ENCODE data around the gene TUSC1.

DNA sequence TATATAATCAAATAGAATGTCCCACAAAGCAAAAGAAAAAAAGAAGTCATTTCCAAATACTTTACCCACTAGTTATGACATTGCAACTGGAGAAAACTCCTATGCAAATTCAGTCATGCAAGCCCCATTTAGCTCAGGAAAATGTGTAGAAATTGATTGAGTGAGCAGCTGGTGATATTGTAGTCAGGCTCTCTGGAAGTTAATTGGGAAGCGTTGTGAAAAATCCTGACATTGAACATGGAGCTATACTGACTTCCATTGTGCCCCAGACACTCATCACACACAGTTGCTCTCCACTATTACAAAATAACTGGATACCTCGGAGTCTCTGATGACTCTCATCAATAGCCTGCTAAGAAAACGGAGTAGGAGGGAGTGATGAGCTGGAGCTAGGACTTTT lies 49.0 kb downstream of the TUSC1 start:
- TF ChIP-seq EZH2phosphoT487 (IDR thresholded peaks at IDR 0.05; ENCODE audit: insufficient read depth, low read depth) (no peak), EZH2 (IDR thresholded peaks at IDR 0.05; ENCODE audit: insufficient read depth, poor library complexity, severe bottlenecking) (no peak)
